Stomach (tissue), 4 donors: ENCODE results near the gene S1PR4.

Experiments used
- POLR2AphosphoS5 ChIP-seq, 3 donors: sonication (generic); formaldehyde crosslinking; IDR thresholded peaks; one replicate each; pipeline ENCODE4 v1.6.1; 2016; ENCODE audit warnings: antibody characterized with exemption in 3 of 3
- TF ChIP-seq, protein P1 (sequence below), 7 experiments: fragments of 450-650 bp in 4 of 7; fragments of 200-600 bp in 3 of 7; sonication (generic) in 3 of 7; IDR thresholded peaks; one replicate each; pipeline ENCODE4 v1.5.1; 2016 to 2019; ENCODE audit warnings: antibody characterized with exemption in 7 of 7, control low read depth in 2 of 7, mild to moderate bottlenecking in 1 of 7

DNA sequence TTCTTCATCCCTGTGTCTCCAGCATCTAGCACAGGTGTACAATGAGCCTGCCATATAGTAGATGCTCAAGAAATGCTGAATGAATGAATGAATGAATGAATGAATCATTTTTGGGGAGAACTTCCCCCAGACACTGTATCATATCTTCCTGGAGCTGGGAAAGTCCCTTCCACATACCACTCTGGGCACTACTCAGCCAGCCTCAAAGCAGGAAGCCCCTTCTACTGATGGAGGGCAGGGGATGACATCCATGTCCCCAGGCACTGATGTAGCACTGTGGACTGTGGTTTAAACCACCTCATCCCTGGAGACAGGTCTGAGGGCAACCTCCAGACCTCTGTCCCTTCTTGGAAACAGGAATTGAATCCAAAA, 37.9 kb upstream of the S1PR4 start:
- TF ChIP-seq, protein P1, sequence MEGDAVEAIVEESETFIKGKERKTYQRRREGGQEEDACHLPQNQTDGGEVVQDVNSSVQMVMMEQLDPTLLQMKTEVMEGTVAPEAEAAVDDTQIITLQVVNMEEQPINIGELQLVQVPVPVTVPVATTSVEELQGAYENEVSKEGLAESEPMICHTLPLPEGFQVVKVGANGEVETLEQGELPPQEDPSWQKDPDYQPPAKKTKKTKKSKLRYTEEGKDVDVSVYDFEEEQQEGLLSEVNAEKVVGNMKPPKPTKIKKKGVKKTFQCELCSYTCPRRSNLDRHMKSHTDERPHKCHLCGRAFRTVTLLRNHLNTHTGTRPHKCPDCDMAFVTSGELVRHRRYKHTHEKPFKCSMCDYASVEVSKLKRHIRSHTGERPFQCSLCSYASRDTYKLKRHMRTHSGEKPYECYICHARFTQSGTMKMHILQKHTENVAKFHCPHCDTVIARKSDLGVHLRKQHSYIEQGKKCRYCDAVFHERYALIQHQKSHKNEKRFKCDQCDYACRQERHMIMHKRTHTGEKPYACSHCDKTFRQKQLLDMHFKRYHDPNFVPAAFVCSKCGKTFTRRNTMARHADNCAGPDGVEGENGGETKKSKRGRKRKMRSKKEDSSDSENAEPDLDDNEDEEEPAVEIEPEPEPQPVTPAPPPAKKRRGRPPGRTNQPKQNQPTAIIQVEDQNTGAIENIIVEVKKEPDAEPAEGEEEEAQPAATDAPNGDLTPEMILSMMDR (IDR thresholded peaks at IDR 0.05): no peak
- TF ChIP-seq POLR2AphosphoS5 (IDR thresholded peaks at IDR 0.05): no peak
